GM23338 (cell line): Measurements from ENCODE around the gene RPA3. TPM values are rescaled to one million over a fixed set of nuclear protein-coding genes. Genes with fewer than 3 reads are reported as not detected.

Source experiments
- ATAC-seq: fragments of 200-7000 bp; cut with Tn5 transposase; 3 replicates; pipeline ENCODE4 v1.9.1; 2020
- DNase-seq: peaks from one replicate; pipeline ENCODE4 v3.0.0-alpha.2; 2015; ENCODE audit warnings: low spot score
- H2AFZ ChIP-seq: fragments of 200-600 bp; sonication (generic); 2 replicates; pipeline ENCODE4 v1.8.0; 2016; ENCODE audit warnings: antibody characterized with exemption, mild to moderate bottlenecking, moderate library complexity
- H3F3A ChIP-seq: fragments of 200-600 bp; sonication (generic); replicated peaks from 2 replicates; pipeline ENCODE4 v1.8.0; 2017; ENCODE audit warnings: antibody characterized with exemption, mixed run types, low read depth
- H3K27ac ChIP-seq: fragments of 200-600 bp; sonication (generic); 2 replicates; pipeline ENCODE4 v1.6.1; 2016; ENCODE audit warnings: low read depth
- H3K27me3 ChIP-seq: fragments of 200-600 bp; sonication (generic); 2 replicates; pipeline ENCODE4 v1.8.0; 2016; ENCODE audit warnings: mild to moderate bottlenecking, mixed run types, moderate library complexity; ENCODE audit not compliant: insufficient read depth
- H3K36me3 ChIP-seq: fragments of 200-600 bp; sonication (generic); 2 replicates; pipeline ENCODE4 v1.8.0; 2016; ENCODE audit warnings: mild to moderate bottlenecking; ENCODE audit not compliant: insufficient read depth
- H3K4me1 ChIP-seq: fragments of 200-600 bp; sonication (generic); 2 replicates; pipeline ENCODE4 v1.8.0; 2016; ENCODE audit warnings: mild to moderate bottlenecking, moderate library complexity; ENCODE audit not compliant: insufficient read depth
- H3K4me2 ChIP-seq: fragments of 200-600 bp; sonication (generic); 2 replicates; pipeline ENCODE4 v1.7.1; 2017; ENCODE audit warnings: mixed run types
- H3K4me3 ChIP-seq: fragments of 200-600 bp; sonication (generic); 2 replicates; pipeline ENCODE4 v1.6.1; 2016; ENCODE audit warnings: mixed run types
- H3K79me2 ChIP-seq: fragments of 200-600 bp; sonication (generic); replicated peaks from 2 replicates; pipeline ENCODE4 v1.8.0; 2017; ENCODE audit warnings: mild to moderate bottlenecking; ENCODE audit not compliant: insufficient read depth
- H3K9me2 ChIP-seq: fragments of 200-600 bp; sonication (generic); 2 replicates; pipeline ENCODE4 v1.8.0; 2017; ENCODE audit not compliant: insufficient read depth
- H4K20me1 ChIP-seq: fragments of 200-600 bp; sonication (generic); replicated peaks from 2 replicates; pipeline ENCODE4 v1.8.0; 2017; ENCODE audit warnings: mild to moderate bottlenecking; ENCODE audit not compliant: insufficient read depth
- H3K27ac Mint-ChIP-seq: 2 replicates; pipeline ENCODE4 v1.8.0; 2020; ENCODE audit warnings: inconsistent platforms, mild to moderate bottlenecking, moderate library complexity, mixed read lengths
- H3K27me3 Mint-ChIP-seq: 3 replicates; pipeline ENCODE4 v1.8.0; 2022; ENCODE audit warnings: low read depth, mild to moderate bottlenecking, moderate library complexity, mixed read lengths, inconsistent platforms; ENCODE audit not compliant: insufficient read depth, poor library complexity
- H3K36me3 Mint-ChIP-seq: 3 replicates; pipeline ENCODE4 v1.8.0; 2021; ENCODE audit warnings: low read depth, mild to moderate bottlenecking, inconsistent platforms, moderate library complexity, mixed read lengths
- H3K4me1 Mint-ChIP-seq: 3 replicates; pipeline ENCODE4 v1.8.0; 2020; ENCODE audit warnings: mild to moderate bottlenecking, inconsistent platforms, mixed read lengths
- H3K4me3 Mint-ChIP-seq: 3 replicates; pipeline ENCODE4 v1.8.0; 2021; ENCODE audit warnings: moderate library complexity, mild to moderate bottlenecking, inconsistent platforms, mixed read lengths
- H3K9me3 Mint-ChIP-seq: 3 replicates; pipeline ENCODE4 v1.8.0; 2020; ENCODE audit warnings: moderate library complexity, mild to moderate bottlenecking, inconsistent platforms, mixed read lengths
- CREB1 ChIP-seq: fragments of 250-450 bp; sonication (Bioruptor Pico); IDR thresholded peaks from 2 replicates; pipeline ENCODE4 v1.5.0; 2020; ENCODE audit warnings: low read depth, mild to moderate bottlenecking, moderate library complexity
- CTCF ChIP-seq, 2 experiments: fragments of 200-600 bp in 1 of 2; sonication (generic) in 1 of 2; conservative IDR thresholded peaks; 2 replicates each; pipeline versions ENCODE4 v1.5.1 to v1.6.1; 2016 to 2017; ENCODE audit warnings: antibody characterized with exemption in 2 of 2, low read depth in 2 of 2, mild to moderate bottlenecking in 2 of 2, moderate library complexity in 1 of 2
- ETS1 ChIP-seq: IDR thresholded peaks from 2 replicates; pipeline ENCODE4 v1.6.1; 2016; ENCODE audit warnings: antibody characterized with exemption
- EZH2 ChIP-seq: fragments of 200-600 bp; sonication (generic); IDR thresholded peaks from one replicate; pipeline ENCODE4 v1.8.0; 2017; ENCODE audit warnings: antibody characterized with exemption, mild to moderate bottlenecking, low read depth; ENCODE audit not compliant: unreplicated experiment
- EZH2phosphoT487 ChIP-seq: fragments of 200-600 bp; sonication (generic); IDR thresholded peaks from one replicate; pipeline ENCODE4 v1.8.1; 2018; ENCODE audit warnings: antibody characterized with exemption; ENCODE audit not compliant: unreplicated experiment
- JUNB ChIP-seq: IDR thresholded peaks from one replicate; pipeline ENCODE4 v1.6.1; 2016; ENCODE audit warnings: antibody characterized with exemption; ENCODE audit not compliant: unreplicated experiment
- NANOG ChIP-seq: IDR thresholded peaks from 2 replicates; pipeline ENCODE4 v1.6.1; 2016; ENCODE audit warnings: antibody characterized with exemption, borderline replicate concordance
- POLR2AphosphoS5 ChIP-seq: IDR thresholded peaks from 2 replicates; pipeline ENCODE4 v1.6.1; 2016; ENCODE audit warnings: antibody characterized with exemption, low read depth
- REST ChIP-seq: IDR thresholded peaks from one replicate; pipeline ENCODE4 v1.6.1; 2018; ENCODE audit warnings: antibody characterized with exemption; ENCODE audit not compliant: unreplicated experiment
- STAT1 ChIP-seq: IDR thresholded peaks from one replicate; pipeline ENCODE4 v1.6.1; 2016; ENCODE audit warnings: antibody characterized with exemption; ENCODE audit not compliant: unreplicated experiment
- ZNF114 ChIP-seq: fragments of 250-450 bp; sonication (Bioruptor Pico); IDR thresholded peaks from 2 replicates; pipeline ENCODE4 v1.5.0; 2020; ENCODE audit warnings: mild to moderate bottlenecking, moderate library complexity
- ZNF331 ChIP-seq: fragments of 250-450 bp; sonication (Bioruptor Pico); IDR thresholded peaks from 2 replicates; pipeline ENCODE4 v1.5.0; 2020; ENCODE audit warnings: low read depth, mild to moderate bottlenecking, moderate library complexity
- ZNF462 ChIP-seq: fragments of 250-450 bp; sonication (Bioruptor Pico); IDR thresholded peaks from 2 replicates; pipeline ENCODE4 v1.5.0; 2020; ENCODE audit warnings: mild to moderate bottlenecking, moderate library complexity
- polyA plus RNA-seq: library from polyadenylated mRNA; unstranded; fragments of >200 nt; fragmentation: Nextera tagmentation; extraction: Ambion mirVana; gene quantifications from 2 replicates; pipeline ENCODE4 v1.2.1, GENCODE V29; 2016
- total RNA-seq: library from RNA; depleted of rRNA; stranded (reverse); fragments of >200 nt; shearing (Covaris generic); gene quantifications from 2 replicates; pipeline ENCODE4 v1.2.3, GENCODE V29; 2014

RPA3 gene
- total and polyA plus RNA-seq, 2 experiments from 2014 or later = 74.9 to 287 TPM

- DNase-seq (no peak), ATAC-seq (no peak)
- H3K4me3 ChIP-seq = no peak overlapping the region
- no peak overlapping the region for H3K27ac ChIP-seq
- no peaks in the 10 kb centered on the region for H3K36me3 ChIP-seq
- no peak overlapping the region for H3K27ac Mint-ChIP-seq
- H3K27me3 ChIP-seq = no peaks in the 10 kb centered on the region
- H3F3A ChIP-seq = no peaks in the 10 kb centered on the region
- no peaks in the 10 kb centered on the region for H3K36me3 Mint-ChIP-seq
- H2AFZ ChIP-seq = no peak overlapping the region
- peaks cover 13% of the 10 kb centered on the region for H3K4me1 Mint-ChIP-seq
- H3K4me3 Mint-ChIP-seq = no peak overlapping the region
- H3K9me2 ChIP-seq = no peaks in the 10 kb centered on the region
- H3K4me2 ChIP-seq = no peak overlapping the region
- peaks cover 6% of the 10 kb centered on the region for H3K27me3 Mint-ChIP-seq
- TF ChIP-seq ZNF114 (no peak), ETS1 (no peak), ZNF331 (CRISPR knock-in tag) (no peak), CREB1 (no peak), CTCF (conservative IDR thresholded peaks at IDR 0.05; ENCODE audit: low read depth in 2 of 2) (no peak), POLR2AphosphoS5 (no peak), STAT1 (no peak), NANOG (no peak), EZH2 (no peak), ZNF462 (CRISPR knock-in tag) (no peak), REST (no peak), JUNB (no peak), EZH2phosphoT487 (no peak)
- H3K9me3 Mint-ChIP-seq = no peaks in the 10 kb centered on the region
- no peaks in the 10 kb centered on the region for H4K20me1 ChIP-seq
- no peaks in the 10 kb centered on the region for H3K79me2 ChIP-seq
- H3K4me1 ChIP-seq = peaks cover 5% of the 10 kb centered on the region
Measured at GRCh38 chr7:7746458-7746857, 28.1 kb upstream of the RPA3 start.
